ENCODE measurements around the gene JMJD4. TPM values are rescaled to one million over a fixed set of nuclear protein-coding genes. Genes with fewer than 3 reads are reported as not detected.

Gene JMJD4
- total RNA-seq, 1 experiment from 2014 or later, result 14.3 TPM

DNA sequence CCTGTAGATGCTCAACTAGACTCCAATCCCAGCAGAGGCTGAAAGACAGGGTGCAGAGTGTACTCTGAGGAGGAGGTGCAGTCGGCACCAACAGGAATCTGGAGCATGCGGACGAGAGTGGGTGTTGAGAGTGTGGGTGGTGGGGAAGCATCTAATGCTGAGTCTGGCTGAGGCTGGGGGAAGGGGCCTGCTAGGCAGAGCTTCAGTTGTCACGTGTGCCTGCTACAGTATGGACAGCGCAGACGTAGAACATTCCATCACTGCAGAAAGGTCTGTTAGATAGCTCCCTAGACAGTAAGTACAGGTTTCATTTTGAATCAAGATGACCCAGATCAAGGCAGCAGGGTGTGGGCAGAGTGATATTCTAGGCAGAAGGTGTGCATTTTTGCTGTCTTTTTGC is 23.3 kb upstream of the JMJD4 start:
- Histone ChIP-seq H3K79me2 (ENCODE audit: insufficient read depth, low read length) (peaks cover 56% of the 10 kb centered on the region), H2AFZ (ENCODE audit: low read depth, low read length, poor library complexity, severe bottlenecking) (no peak overlapping the region), H3K9me3 (ENCODE audit: control insufficient read depth in 1 of 2, insufficient read depth in 1 of 2, low read depth in 1 of 2, low read length in 2 of 2) (no peaks in the 10 kb centered on the region), H4K20me1 (ENCODE audit: insufficient read depth) (no peaks in the 10 kb centered on the region), H3K36me3 (ENCODE audit: control insufficient read depth in 1 of 2, insufficient read depth in 2 of 2, low read length in 2 of 2) (peaks cover 15 to 17% of the 10 kb centered on the region in 2 experiments; a peak in 2 of 4 replicates), H3K4me1 (ENCODE audit: control insufficient read depth in 1 of 2, insufficient read depth in 2 of 2, low read length in 2 of 2) (peaks cover 3 to 14% of the 10 kb centered on the region in 2 experiments; a peak in 2 of 4 replicates), H3K9ac (ENCODE audit: low read length) (no peak overlapping the region), H3K4me2 (ENCODE audit: low read length) (no peak overlapping the region), H3K4me3 (replicated peaks in 1 of 2; ENCODE audit: low read depth in 1 of 2, low read length in 2 of 2) (no peak overlapping the region), H3K27ac (ENCODE audit: low read depth, low read length) (no peak overlapping the region), H3K9me2 (ENCODE audit: insufficient read depth) (no peaks in the 10 kb centered on the region), H3K27me3 (ENCODE audit: insufficient read depth, low read length) (no peaks in the 10 kb centered on the region)
- ChIA-PET CTCF (no interaction called here), RAD21 (ENCODE audit: low non-redundant PET in 1 of 2, low total read pairs in 2 of 2, uncharacterized antibody in 2 of 2, unreplicated experiment in 2 of 2) (no interaction called here), POLR2A (no interaction called here)
- no peak for ATAC-seq
- intact Hi-C loops (cut with micrococcal nuclease), result no loop called here
- no TSS peak for BruUV-seq (replicated peaks)
- no peak for DNase-seq (ENCODE audit: low read depth, low spot score)
- TF ChIP-seq CEBPB (IDR thresholded peaks at IDR 0.05; ENCODE audit: low read depth) (no peak), CBX3 (IDR thresholded peaks at IDR 0.05; ENCODE audit: low read depth) (no peak), ZNF274 (IDR thresholded peaks at IDR 0.05; ENCODE audit: low read depth, low read length) (no peak), ELF1 (IDR thresholded peaks at IDR 0.05; ENCODE audit: borderline replicate concordance, low read depth) (no peak), CTCF (IDR thresholded peaks at IDR 0.05 in 2 of 3, conservative IDR thresholded peaks at IDR 0.05 in 1 of 3; ENCODE audit: borderline replicate concordance in 1 of 3, insufficient read depth in 1 of 3, low read depth in 2 of 3, low read length in 2 of 3) (no peak), JUND (IDR thresholded peaks at IDR 0.05) (no peak), SP1 (IDR thresholded peaks at IDR 0.05; ENCODE audit: low read depth) (no peak), EGR1 (IDR thresholded peaks at IDR 0.05; ENCODE audit: low read depth) (no peak)

DNA sequence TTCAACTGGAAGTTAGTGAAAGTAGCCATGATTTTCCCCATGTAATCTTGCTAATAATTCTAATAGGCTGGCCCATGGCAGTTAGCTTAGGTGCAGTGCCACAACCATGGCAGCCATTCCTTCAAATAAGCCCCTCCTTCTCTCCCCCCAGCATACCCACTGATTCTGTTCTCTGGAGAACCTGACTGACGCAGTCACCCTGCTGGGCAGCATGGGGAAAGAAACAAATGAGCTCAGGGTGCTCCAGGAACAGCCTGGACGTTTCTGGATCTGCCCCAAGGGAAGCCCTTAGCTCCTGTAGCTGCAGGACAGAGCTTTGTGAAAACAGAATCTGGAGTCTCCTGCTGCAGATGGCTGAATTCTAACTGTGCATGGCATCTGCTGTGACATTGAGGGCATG is 22.7 kb upstream of the JMJD4 start:
- H3K79me2 ChIP-seq (ENCODE audit: insufficient read depth, low read length), result peaks cover 51% of the 10 kb centered on the region
- no peaks in the 10 kb centered on the region for H3K9me2 ChIP-seq (ENCODE audit: insufficient read depth)
- no peak overlapping the region for H3K4me2 ChIP-seq (ENCODE audit: low read length)
- H3K9me3 ChIP-seq (ENCODE audit: control insufficient read depth in 1 of 2, insufficient read depth in 1 of 2, low read depth in 1 of 2, low read length in 2 of 2), result no peaks in the 10 kb centered on the region
- H3K4me1 ChIP-seq (ENCODE audit: control insufficient read depth in 1 of 2, insufficient read depth in 2 of 2, low read length in 2 of 2), result peaks cover 3 to 14% of the 10 kb centered on the region in 2 experiments; a peak in 2 of 4 replicates
- H3K27me3 ChIP-seq (ENCODE audit: insufficient read depth, low read length), result no peaks in the 10 kb centered on the region
- RAD21 ChIA-PET (ENCODE audit: low non-redundant PET in 1 of 2, low total read pairs in 2 of 2, uncharacterized antibody in 2 of 2, unreplicated experiment in 2 of 2), result no interaction called here
- no TSS peak for BruUV-seq (replicated peaks)
- H2AFZ ChIP-seq (ENCODE audit: low read depth, low read length, poor library complexity, severe bottlenecking), result no peak overlapping the region
- no peak for DNase-seq (ENCODE audit: low read depth, low spot score)
- H3K9ac ChIP-seq (ENCODE audit: low read length), result no peak overlapping the region
- POLR2A ChIA-PET, result no interaction called here
- CTCF ChIA-PET, result no interaction called here
- intact Hi-C loops (cut with micrococcal nuclease), result no loop called here
- H3K36me3 ChIP-seq (ENCODE audit: control insufficient read depth in 1 of 2, insufficient read depth in 2 of 2, low read length in 2 of 2), result peaks cover 15 to 17% of the 10 kb centered on the region in 2 experiments; a peak in 2 of 4 replicates
- no peak overlapping the region for H3K27ac ChIP-seq (ENCODE audit: low read depth, low read length)
- no peak for ATAC-seq
- no peaks in the 10 kb centered on the region for H4K20me1 ChIP-seq (ENCODE audit: insufficient read depth)
- H3K4me3 ChIP-seq (replicated peaks in 1 of 2; ENCODE audit: low read depth in 1 of 2, low read length in 2 of 2), result no peak overlapping the region
- TF ChIP-seq JUND (IDR thresholded peaks at IDR 0.05) (no peak), EZH2 (IDR thresholded peaks at IDR 0.05) (no peak), CBX3 (IDR thresholded peaks at IDR 0.05; ENCODE audit: low read depth) (no peak), CEBPB (IDR thresholded peaks at IDR 0.05; ENCODE audit: low read depth) (no peak), ATF3 (IDR thresholded peaks at IDR 0.05) (no peak), POLR2A (IDR thresholded peaks at IDR 0.05; ENCODE audit: borderline replicate concordance, extremely low read depth, insufficient read depth, insufficient read length) (no peak), CTCF (IDR thresholded peaks at IDR 0.05 in 2 of 3, conservative IDR thresholded peaks at IDR 0.05 in 1 of 3; ENCODE audit: borderline replicate concordance in 1 of 3, insufficient read depth in 1 of 3, low read depth in 2 of 3, low read length in 2 of 3) (no peak), ZFX (IDR thresholded peaks at IDR 0.05) (no peak), SRF (IDR thresholded peaks at IDR 0.05; ENCODE audit: low read depth) (no peak), EZH2phosphoT487 (IDR thresholded peaks at IDR 0.05; ENCODE audit: borderline replicate concordance) (no peak)
- TF ChIP-seq, protein P1, sequence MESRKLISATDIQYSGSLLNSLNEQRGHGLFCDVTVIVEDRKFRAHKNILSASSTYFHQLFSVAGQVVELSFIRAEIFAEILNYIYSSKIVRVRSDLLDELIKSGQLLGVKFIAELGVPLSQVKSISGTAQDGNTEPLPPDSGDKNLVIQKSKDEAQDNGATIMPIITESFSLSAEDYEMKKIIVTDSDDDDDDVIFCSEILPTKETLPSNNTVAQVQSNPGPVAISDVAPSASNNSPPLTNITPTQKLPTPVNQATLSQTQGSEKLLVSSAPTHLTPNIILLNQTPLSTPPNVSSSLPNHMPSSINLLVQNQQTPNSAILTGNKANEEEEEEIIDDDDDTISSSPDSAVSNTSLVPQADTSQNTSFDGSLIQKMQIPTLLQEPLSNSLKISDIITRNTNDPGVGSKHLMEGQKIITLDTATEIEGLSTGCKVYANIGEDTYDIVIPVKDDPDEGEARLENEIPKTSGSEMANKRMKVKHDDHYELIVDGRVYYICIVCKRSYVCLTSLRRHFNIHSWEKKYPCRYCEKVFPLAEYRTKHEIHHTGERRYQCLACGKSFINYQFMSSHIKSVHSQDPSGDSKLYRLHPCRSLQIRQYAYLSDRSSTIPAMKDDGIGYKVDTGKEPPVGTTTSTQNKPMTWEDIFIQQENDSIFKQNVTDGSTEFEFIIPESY (IDR thresholded peaks at IDR 0.05; ENCODE audit: extremely low read depth, insufficient replicate concordance, low read length), result no peak
